Fibroblast of lung (primary cell): ENCODE measurements around the gene GPR108.

Experiments
- EZH2 ChIP-seq: IDR thresholded peaks from 2 replicates; pipeline ENCODE4 v1.5.1; 2012; ENCODE audit warnings: low read length, control low read depth, mild to moderate bottlenecking; ENCODE audit errors: missing control alignments
- TF ChIP-seq, protein P1 (sequence below), 2 donors: IDR thresholded peaks in 1 of 2; conservative IDR thresholded peaks in 1 of 2; 1 replicate in 1 of 2; 2 replicates in 1 of 2; pipeline ENCODE4 v1.5.1; 2011 to 2012; ENCODE audit warnings: low read length in 2 of 2, control low read depth in 1 of 2, inconsistent platforms in 1 of 2, low read depth in 1 of 2, mild to moderate bottlenecking in 1 of 2

DNA sequence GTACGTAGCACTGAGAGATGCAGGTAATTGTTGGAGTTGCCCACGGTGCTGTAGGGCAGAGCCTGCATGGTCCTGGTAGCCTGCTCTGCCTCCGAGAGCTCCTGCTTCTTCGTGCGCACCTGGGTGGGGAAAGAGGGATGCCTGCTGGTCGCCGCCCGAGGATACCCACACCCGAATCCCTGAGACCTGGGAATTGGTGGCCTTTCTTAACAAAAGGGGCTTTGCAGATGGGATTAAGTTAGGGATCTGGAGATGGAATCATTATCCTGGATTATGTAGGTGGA, 26.4 kb downstream of the GPR108 start:
- TF ChIP-seq, protein P1, sequence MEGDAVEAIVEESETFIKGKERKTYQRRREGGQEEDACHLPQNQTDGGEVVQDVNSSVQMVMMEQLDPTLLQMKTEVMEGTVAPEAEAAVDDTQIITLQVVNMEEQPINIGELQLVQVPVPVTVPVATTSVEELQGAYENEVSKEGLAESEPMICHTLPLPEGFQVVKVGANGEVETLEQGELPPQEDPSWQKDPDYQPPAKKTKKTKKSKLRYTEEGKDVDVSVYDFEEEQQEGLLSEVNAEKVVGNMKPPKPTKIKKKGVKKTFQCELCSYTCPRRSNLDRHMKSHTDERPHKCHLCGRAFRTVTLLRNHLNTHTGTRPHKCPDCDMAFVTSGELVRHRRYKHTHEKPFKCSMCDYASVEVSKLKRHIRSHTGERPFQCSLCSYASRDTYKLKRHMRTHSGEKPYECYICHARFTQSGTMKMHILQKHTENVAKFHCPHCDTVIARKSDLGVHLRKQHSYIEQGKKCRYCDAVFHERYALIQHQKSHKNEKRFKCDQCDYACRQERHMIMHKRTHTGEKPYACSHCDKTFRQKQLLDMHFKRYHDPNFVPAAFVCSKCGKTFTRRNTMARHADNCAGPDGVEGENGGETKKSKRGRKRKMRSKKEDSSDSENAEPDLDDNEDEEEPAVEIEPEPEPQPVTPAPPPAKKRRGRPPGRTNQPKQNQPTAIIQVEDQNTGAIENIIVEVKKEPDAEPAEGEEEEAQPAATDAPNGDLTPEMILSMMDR (conservative IDR thresholded peaks at IDR 0.05 in 1 of 2, IDR thresholded peaks at IDR 0.05 in 1 of 2; ENCODE audit: low read depth in 1 of 2, low read length in 2 of 2), result no peak
- TF ChIP-seq EZH2, result no peak
